ENCODE results near the gene SMYD1. TPM values are rescaled to one million over a fixed set of nuclear protein-coding genes. Genes with fewer than 3 reads are reported as not detected.

SMYD1 gene
- total RNA-seq, 1 donor from 2014 or later, result not detected

DNA sequence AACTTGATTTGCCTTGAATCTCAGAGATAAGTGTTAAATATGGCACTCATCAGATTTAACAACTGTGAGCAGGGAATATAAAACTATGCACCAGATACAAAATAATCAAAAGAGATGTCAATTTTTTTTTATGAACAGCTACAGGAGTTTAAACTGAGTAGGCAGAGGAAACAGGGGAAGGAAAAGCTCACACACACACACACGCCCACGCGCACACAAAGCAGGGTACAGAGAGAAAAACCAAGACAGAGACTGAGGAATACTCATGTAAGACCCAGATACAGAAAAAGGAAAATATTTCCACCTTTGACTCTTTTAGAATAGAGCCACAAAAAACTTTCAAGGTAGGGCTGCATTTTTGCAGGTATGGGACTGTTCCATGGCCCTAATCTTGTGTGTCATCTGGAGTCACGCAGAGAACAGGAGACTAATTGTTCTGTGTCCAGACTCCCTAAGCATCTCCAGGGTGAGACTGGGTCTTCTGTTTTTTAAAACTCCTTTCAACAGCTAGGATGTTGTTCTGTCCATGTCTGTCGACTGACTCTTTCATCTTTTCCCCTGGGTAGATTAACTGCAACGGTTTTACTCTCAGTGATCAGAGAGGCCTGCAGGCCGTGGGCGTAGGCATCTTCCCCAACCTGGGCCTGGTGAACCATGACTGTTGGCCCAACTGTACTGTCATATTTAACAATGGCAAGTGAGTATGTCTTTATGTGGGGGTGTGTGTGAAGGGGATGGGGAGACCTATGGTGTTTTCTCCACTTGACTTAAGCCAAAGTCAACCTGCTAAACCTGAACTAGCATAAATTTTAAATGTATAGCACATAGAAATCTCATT, 23.0 kb downstream of the SMYD1 start:
- H3K27me3 Mint-ChIP-seq (ENCODE audit: low read depth), result peaks cover 6% of the 10 kb centered on the region
- H3K4me1 Mint-ChIP-seq (ENCODE audit: low read depth), result no peaks in the 10 kb centered on the region
- H3K36me3 Mint-ChIP-seq (ENCODE audit: low read depth), result no peaks in the 10 kb centered on the region

DNA sequence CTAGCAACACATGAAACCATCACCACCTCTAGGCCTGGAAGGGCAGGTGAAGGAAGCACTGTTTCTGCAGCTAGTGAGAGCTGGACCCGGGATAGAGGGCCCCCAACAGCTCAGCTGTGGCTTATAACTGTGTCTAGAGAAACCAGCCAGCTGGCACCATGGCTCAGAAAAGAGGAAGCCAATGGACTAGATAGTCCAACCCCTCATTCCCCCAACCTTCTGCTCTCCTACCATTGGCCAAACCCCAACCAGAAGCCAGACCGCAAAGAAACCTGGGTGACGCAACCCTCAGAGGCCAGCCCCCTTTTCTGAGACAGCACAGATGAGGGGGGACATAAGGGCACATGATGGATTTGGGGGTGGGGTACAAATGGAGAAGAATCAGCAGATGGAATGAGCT, 24.3 kb downstream of the SMYD1 start:
- no peak overlapping the region for H3K4me3 Mint-ChIP-seq (ENCODE audit: unreplicated experiment)
- no peak overlapping the region for H3K27ac Mint-ChIP-seq (ENCODE audit: unreplicated experiment)
- peaks cover 6% of the 10 kb centered on the region for H3K27me3 Mint-ChIP-seq (ENCODE audit: low read depth)
- TF ChIP-seq, protein P1, sequence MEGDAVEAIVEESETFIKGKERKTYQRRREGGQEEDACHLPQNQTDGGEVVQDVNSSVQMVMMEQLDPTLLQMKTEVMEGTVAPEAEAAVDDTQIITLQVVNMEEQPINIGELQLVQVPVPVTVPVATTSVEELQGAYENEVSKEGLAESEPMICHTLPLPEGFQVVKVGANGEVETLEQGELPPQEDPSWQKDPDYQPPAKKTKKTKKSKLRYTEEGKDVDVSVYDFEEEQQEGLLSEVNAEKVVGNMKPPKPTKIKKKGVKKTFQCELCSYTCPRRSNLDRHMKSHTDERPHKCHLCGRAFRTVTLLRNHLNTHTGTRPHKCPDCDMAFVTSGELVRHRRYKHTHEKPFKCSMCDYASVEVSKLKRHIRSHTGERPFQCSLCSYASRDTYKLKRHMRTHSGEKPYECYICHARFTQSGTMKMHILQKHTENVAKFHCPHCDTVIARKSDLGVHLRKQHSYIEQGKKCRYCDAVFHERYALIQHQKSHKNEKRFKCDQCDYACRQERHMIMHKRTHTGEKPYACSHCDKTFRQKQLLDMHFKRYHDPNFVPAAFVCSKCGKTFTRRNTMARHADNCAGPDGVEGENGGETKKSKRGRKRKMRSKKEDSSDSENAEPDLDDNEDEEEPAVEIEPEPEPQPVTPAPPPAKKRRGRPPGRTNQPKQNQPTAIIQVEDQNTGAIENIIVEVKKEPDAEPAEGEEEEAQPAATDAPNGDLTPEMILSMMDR (IDR thresholded peaks at IDR 0.05), result no peak
- DNase-seq (ENCODE audit: low spot score), result no peak
- H3K4me1 Mint-ChIP-seq (ENCODE audit: low read depth), result no peaks in the 10 kb centered on the region
- H3K9me3 Mint-ChIP-seq (ENCODE audit: low read depth), result no peaks in the 10 kb centered on the region
- no peaks in the 10 kb centered on the region for H3K36me3 Mint-ChIP-seq (ENCODE audit: low read depth)

More for the DNA sequence above, 23.0 kb downstream of the SMYD1 start:
- no peaks in the 10 kb centered on the region for H3K9me3 Mint-ChIP-seq (ENCODE audit: low read depth)
- DNase-seq (ENCODE audit: low spot score), result no peak
- TF ChIP-seq, protein P1 (IDR thresholded peaks at IDR 0.05), result no peak
- H3K4me3 Mint-ChIP-seq (ENCODE audit: unreplicated experiment), result no peak overlapping the region
- H3K27ac Mint-ChIP-seq (ENCODE audit: unreplicated experiment), result no peak overlapping the region

DNA sequence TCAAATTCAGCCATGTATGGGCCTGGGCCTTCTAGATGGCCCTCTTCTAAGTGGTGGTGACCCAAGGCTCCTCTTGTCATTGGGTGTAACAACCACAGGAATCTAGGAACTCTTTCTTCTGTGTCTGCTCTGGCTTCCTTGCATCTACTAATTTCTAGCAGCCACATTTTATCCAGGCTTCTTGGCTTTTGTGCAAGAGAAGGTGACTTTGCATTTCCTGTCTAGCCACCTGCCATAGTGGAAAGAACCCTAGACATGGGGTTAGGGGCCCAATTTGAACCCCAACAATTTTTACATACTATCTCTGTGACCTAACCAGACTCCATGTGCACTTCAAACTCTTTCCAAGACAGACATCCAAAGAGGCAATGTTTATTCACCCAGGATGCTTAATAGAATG, 25.1 kb downstream of the SMYD1 start:
- TF ChIP-seq, protein P1 (IDR thresholded peaks at IDR 0.05), result no peak
- Mint-ChIP-seq H3K27ac (ENCODE audit: unreplicated experiment) (no peak overlapping the region), H3K36me3 (ENCODE audit: low read depth) (no peaks in the 10 kb centered on the region), H3K27me3 (ENCODE audit: low read depth) (peaks cover 6% of the 10 kb centered on the region), H3K9me3 (ENCODE audit: low read depth) (no peaks in the 10 kb centered on the region), H3K4me3 (ENCODE audit: unreplicated experiment) (no peak overlapping the region), H3K4me1 (ENCODE audit: low read depth) (no peaks in the 10 kb centered on the region)
- DNase-seq (ENCODE audit: low spot score), result no peak

GRCh38 chr2:88095022-88095421, 27.4 kb downstream of the SMYD1 start:
- TF ChIP-seq, protein P1 (IDR thresholded peaks at IDR 0.05), result no peak
- no peak for DNase-seq (ENCODE audit: low spot score)
- Mint-ChIP-seq H3K4me1 (ENCODE audit: low read depth) (no peaks in the 10 kb centered on the region), H3K36me3 (ENCODE audit: low read depth) (no peaks in the 10 kb centered on the region), H3K9me3 (ENCODE audit: low read depth) (no peaks in the 10 kb centered on the region), H3K27ac (ENCODE audit: unreplicated experiment) (no peak overlapping the region), H3K27me3 (ENCODE audit: low read depth) (peaks cover 6% of the 10 kb centered on the region), H3K4me3 (ENCODE audit: unreplicated experiment) (no peak overlapping the region)

GRCh38 chr2:88096708-88097107, 29.1 kb downstream of the SMYD1 start:
- H3K4me1 Mint-ChIP-seq (ENCODE audit: low read depth), result no peaks in the 10 kb centered on the region
- H3K9me3 Mint-ChIP-seq (ENCODE audit: low read depth), result no peaks in the 10 kb centered on the region
- peaks cover 6% of the 10 kb centered on the region for H3K27me3 Mint-ChIP-seq (ENCODE audit: low read depth)
- no peaks in the 10 kb centered on the region for H3K36me3 Mint-ChIP-seq (ENCODE audit: low read depth)
- TF ChIP-seq, protein P1 (IDR thresholded peaks at IDR 0.05), result no peak
- no peak for DNase-seq (ENCODE audit: low spot score)
- H3K4me3 Mint-ChIP-seq (ENCODE audit: unreplicated experiment), result no peak overlapping the region
- no peak overlapping the region for H3K27ac Mint-ChIP-seq (ENCODE audit: unreplicated experiment)

Measured in chondrocyte (in vitro differentiated cells).